GM18498 (cell line): ENCODE data around the gene ZNF600.
"Not testable (repeated sequence)": the region's sequence is repeated elsewhere in the genome, so short reads cannot be mapped to it uniquely, and the experiment has no call there.

Experiments
- ATAC-seq: cut with Tn5 transposase; IDR thresholded peaks from one replicate; pipeline ENCODE4 v1.9.1; 2021; ENCODE audit warnings: mild to moderate bottlenecking, moderate library complexity; ENCODE audit not compliant: unreplicated experiment

ZNF600 gene

DNA sequence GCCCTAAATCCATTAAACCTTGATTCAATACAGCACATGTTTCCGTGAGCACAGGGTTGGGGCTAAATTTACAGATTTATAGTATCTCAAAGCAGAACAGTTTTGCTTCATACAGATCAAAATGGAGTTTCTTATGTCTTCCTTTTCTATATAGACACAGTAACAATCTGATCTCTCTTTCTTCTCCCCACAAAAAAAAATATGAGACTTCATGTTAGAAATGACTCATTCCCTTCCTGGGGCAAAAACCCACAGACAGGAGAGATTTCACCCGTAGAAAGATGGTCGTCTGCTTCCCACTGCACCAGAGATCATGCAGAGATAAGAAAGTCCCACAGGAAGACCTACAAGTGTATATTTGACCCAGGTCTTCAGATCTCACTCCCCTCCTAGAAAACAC is 44.1 kb downstream of the ZNF600 start:
- no peak for ATAC-seq

DNA sequence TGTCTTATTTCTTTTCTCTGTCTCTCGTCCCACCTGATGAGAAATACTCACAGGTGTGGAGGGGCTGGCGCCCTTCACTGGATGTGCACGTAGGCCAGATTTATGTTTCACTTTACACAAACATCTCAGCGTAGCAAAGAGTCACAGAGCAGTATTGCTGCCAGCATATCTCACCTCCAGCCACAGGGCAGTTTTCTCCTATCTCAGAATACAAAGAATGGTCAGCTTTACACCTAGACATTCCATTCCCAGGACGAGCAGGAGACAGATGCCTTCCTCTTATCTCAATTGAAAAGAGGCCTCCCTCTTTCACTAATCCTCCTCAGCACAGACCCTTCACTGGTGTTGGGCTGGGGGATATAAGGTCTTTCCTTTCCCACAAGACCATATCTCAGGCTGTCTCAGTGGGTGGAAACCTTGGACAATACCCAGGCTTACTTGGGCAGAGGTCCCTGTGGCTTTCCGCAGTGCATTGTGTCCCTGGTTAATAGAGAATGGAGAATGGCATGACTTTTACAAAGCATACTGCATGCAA is 44.6 kb downstream of the ZNF600 start:
- no peak for ATAC-seq

DNA sequence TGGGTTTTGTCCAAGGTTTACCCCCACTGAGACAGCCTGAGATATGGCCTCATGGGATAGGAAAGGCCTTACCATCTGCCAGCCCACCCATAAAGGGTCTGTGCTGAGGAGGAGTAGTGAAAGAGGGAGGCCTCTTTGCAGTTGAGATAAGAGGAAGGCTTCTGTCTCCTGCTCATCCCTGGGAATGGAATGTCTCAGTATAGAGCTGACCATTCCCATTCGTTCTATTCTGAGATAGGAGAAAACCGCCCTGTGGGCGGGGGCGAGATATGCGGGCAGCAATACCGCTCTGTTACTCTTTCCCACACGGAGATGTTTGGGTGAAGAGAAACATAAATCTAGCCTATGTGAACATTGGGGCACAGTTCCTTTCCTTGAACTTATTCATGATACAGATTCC is 45.2 kb downstream of the ZNF600 start:
- ATAC-seq, result not testable (repeated sequence)

DNA sequence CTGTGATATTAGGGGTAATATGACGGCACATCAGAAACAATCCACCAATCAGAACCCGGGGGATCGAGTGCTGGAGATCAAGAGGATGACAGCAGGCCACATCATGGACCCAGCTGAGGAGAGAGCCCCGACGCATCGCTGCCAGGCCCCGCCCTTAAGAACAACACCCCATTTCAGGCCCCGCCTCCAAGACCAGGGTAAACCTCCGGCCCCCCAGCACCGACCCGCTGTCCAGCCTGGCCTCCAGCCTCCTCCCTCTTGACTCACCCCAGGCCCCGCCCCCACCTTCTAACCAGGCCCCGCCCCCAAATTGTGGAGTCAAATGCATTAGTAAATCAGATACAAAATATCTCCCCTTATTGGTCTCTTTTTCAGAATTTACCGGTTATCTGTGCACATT is 47.0 kb downstream of the ZNF600 start:
- ATAC-seq, result no peak

DNA sequence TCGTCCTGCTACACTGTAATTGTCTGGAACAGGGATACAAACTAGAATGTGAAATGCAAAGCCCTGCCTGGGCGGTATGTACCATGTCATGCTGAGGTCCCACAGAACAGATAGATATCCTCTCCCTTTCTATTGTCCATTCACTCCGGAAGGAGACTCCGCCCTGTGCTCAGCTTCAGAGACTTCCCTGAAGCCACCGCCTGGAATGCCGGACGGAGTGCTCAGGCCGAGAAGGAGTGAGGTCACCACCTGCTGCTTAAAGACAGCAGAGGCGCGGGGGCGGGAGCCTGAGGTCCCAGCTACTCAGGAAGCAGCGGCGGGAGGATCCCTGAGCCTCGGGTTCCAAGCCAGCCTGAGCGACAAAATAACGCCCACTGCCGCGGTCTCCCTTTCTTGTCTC is 50.9 kb downstream of the ZNF600 start:
- no peak for ATAC-seq

DNA sequence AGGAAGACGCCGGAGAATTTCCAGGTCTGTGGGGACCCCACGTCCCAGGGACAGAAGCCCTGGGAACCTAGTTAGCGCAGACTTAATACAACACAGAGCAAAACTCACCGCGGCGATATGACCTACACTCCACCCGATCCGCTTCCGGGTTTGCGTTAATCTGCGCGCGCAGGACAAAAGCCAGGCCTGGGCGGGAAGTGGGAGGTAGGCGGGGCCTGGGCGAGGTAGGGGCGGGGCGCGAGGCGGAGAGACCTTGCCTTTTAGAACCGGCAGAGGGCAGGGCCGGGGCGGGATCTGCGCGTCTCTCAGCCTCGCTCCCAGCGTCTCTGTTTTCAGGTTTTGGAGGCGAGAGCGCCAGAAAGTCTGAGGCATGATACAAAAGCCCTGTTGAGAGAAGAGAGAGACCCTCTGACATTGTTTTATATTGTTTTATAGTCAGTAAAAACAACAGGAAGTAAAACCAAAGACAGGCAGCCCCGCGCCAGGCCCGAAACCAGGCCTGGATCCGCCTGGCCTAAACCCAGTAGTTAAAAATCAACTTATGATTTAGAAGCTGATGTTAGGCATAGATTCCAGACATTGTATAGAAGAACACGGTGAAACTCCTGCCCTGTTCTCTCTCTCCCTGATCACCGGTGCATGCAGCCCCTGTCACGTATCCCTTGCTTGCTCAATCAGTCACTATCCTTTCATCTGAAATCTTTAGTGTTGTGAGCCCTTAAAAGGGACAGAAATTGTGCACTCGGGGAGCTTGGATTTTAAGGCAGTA is 51.5 kb downstream of the ZNF600 start, which contains the start of gene ZNF611:
Gene ZNF611, minus strand, starts transcription at position 152 of the 769 bp plus-strand sequence. CDS start 19,150 bp downstream, outside the sequence.
- ATAC-seq, result peak; percentile 96

DNA sequence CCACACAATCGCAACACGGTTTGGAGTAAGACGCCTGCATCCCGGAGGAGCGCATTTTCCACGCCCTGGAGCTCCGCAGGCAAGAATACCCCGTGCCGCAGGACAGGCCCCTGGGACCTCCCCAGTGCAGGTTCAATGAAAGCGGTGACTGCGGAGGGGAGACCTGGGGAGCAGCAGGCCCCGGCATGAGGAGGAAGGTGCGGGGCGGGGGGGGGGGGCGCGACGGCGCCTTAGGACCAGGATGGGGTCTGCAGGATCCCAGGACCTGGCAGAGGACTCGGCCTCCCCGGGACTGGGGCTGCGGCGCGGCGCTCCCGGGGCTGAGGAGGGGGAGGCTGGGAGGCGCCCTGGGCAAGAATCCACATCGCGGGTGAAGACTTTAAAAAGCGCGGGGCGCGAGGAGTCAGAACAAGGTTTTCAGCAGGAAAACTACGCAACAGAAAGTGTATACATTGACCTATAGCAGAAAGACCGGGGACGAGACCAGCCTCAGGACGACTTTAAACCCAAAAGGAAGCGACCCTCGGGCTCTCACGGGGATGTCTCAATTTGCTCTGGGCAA is 52.2 kb downstream of the ZNF600 start:
- peak; percentile 36 for ATAC-seq

DNA sequence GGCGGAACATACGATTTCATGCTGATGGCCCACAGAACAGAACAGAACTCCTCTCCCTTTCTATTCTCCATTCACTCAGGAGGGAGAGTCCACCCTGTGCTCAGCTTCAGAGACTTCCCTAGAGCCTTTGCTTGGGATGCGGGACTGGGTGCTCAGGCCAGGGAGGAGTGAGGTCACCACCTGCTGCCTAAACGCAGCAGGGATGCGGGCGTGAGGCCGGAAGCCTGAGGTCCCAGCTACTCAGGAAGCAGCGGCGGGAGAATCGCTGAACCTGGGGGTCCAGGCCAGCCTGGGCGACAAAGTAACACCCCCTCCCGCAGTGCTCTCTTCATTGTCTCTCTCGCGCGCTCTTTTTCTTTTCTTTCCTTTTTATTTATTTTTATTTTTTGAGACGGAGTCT is 60.5 kb downstream of the ZNF600 start:
- ATAC-seq, result not testable (repeated sequence)

DNA sequence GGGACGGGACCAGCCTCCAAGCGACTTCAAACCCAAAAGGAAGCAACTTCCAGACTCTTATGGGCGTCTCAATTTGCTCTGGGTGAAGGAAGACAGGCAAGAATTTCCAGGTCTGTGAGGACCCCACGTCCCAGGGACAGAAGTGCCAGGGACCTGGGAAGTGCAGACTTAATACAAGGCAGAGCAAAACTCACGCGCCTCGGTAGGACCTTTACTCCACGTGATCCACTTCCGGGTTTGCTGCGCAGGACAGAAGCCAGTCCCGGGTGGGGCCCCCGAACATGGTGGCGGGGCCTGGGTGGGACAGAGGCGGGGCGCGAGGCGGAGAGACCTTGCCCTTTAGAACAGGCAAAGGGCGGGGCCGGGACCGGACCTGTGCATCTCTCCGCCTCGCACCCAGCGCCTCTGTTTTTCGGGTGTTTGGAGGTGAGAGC is 61.0 kb downstream of the ZNF600 start:
- ATAC-seq, result no peak

DNA sequence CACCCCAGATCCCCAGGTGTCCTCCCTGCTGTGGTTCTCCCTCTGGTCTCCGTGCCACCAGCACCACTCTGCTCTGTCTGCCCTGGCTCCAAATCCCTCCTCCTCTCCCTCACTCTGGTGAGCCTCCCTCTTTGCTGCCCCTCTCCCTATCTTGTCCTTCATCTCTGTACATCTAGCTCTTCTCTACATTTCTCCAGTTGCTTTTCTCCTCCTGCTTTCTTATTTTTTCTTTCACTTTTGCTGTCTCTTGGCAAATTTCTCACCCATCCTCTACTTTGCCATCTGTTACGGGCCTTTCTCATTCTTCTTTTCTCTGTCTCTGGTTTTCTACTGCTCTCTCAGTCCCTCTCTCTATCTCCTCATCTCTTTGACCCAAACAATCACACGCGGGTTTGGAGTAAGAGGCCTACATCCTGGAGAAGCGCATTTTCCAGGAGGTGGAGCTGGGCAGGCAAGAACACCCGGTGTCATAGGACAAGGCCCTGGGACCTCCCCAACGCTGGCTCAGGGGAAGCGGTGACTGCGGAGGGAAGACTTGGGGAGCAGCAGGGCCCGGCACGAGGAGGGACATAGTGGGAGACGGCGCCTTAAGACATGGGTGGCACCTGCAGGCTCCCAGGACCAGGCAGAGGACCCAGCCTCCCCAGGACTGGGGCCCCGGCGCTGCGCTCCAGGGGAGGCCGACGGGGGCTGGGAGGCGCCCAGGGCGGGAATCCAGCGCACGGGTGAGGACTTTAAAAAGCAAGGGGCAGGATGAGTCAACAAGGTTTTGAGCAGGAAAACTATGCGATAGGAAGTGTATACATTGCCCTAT is 61.7 kb downstream of the ZNF600 start:
- no peak for ATAC-seq

DNA sequence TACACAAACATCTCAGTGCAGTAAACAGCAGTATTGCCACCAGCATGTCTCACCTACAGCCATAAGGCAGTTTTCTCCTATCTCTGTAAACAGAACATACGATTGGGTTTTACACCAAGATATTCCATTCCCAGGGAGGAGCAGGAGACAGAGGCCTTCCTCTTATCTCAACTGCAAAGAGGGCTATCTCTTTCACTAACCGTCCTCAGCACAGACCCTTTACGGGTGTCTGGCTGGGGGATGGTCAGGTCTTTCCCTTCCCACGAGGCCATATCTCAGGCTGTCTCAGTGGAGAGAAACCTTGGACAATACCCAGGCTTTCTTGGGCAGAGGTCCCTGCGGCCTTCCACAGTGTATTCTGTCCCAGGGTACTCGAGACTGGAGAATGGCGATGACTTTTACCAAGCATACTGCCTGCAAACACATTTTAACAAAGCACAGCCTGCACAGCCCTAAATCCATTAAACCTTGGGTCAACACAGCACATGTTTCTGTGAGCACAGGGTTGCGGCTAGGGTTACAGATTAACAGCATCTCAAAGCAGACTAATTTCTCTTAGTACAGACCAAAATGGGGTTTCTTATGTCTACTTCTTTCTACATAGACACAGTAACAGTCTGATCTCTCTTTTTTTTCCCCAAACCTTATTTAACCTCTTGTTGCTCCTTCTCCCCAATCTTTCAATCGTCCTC is 62.5 kb downstream of the ZNF600 start:
- ATAC-seq, result not testable (repeated sequence)

DNA sequence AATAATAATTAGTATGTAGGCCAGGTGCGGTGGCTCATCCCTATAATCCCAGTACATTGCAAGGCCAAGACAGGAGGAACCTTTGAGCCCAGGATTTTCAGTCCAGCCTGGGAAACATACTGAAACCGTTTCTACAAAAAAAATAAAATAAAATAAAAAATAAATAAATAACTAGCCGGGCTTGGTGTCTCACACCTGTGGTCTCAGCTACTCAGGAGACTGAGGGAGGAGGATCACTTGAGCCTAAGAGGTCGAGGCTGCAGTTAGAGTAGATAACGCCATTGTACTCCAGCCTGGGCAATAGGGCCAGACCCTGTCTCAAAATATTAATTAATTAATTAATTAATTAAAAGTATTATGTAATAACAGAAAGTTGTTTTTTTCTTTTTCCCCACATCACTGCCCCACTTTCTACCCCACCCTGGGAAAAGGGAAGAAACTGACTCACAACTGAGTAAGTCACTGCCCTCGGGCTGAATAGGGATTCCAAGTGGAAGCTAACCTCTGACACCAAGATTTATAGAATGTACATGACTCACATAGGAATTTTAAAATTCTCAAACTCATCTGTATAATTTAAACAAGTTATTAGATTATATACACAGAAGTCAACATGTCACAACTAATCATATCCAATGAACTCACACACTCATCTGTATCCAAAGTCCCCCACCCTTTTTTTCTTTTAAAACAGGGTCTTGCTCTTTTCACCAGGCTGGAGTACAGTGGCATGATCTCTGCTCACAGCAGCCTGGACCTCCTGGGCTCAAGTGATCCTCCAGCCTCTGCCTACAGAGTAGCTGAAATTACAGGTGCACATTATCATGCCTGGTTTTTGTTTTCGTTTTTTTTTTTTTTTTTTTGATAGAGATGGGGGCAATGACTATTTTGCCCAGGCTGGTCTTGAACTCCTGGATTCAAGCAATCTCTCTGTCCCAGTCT is 64.3 kb downstream of the ZNF600 start:
- no peak for ATAC-seq

DNA sequence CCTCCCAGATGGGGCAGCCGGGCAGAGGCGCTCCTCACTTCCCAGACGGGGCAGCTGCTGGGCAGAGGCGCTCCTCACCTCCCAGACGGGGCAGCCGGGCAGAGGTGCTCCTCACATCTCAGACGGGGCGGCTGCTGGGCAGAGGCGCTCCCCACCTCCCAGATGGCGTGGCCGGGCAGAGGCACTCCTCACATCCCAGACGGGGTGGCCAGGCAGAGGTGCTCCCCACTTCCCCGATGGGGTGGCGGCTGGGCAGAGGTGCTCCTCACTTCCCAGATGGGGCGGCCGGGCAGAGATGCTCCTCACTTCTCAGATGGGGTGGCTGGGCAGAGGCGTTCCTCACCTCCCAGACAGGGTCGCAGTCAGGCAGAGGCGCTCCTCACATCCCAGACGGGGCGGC is 66.0 kb downstream of the ZNF600 start:
- ATAC-seq, result not testable (repeated sequence)

DNA sequence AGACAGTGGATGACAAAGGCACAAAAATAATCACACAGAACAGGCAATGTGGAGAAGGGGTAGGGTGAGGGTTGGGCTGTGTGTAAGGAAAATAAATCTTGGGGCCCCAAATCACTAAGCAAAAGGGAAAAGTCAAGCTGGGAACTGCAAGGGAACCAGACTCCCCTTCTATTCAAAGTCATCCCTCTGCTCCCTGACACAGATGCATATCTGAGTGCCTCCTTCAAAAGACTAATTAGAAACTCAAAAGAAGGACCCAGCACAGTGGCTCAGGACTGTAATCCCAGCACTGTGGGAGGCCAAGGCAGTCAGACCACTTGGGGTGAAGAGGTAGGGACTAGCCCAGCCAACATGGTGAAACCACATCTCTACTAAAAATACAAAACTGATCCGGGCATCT is 70.1 kb downstream of the ZNF600 start:
- ATAC-seq, result no peak

DNA sequence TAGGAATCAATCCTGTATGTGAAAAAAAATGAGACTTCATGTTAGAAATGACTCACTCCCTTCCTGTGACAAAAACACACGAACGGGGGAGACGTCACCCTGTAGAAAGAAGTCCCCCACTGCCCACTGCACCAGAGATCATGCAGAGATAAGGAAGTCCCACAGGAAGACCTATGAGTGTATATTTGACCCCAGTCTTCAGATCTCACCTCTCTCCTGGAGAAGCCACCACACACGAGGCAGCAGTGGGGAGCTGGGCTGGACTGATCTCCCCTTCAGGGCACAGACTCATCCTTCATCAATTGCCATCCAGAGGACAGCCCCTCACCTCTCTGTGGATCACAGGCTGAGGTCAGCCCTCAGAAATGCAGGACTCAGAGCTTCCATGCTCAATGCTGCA is 70.7 kb downstream of the ZNF600 start:
- ATAC-seq, result not testable (repeated sequence)

DNA sequence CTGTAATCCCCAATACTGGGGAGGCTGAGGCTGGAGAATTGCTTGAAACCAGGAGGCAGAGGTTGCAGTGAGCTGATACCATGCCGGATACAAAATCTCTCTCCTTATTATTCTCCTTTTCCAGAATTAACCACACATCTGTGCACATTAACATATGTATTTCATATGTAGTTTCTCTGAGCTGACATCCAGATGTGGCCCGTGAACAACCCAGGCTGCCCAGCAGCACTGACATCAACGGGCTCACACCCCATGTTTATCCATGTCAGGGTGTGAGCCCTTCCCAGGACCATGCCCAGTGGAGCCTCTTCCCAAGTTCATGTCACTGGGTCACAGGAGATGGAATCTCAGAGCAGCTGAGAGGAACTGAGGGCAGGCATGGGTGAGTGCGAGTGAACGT is 71.3 kb downstream of the ZNF600 start:
- ATAC-seq, result not testable (repeated sequence)
